OCI-LY1 (cell line): Measurements from ENCODE around the gene SRD5A1.

Source experiments
- EZH2 ChIP-seq: fragments of 200-600 bp; sonication (generic), shearing (Covaris generic); IDR thresholded peaks from 2 replicates; pipeline ENCODE4 v1.8.0; 2017; ENCODE audit warnings: borderline replicate concordance, mixed run types, mild to moderate bottlenecking, antibody characterized with exemption, low read length, moderate library complexity, mixed read lengths
- TF ChIP-seq, protein P1 (sequence below): fragments of 200-600 bp; sonication (generic), shearing (Covaris generic); IDR thresholded peaks from 2 replicates; pipeline ENCODE4 v1.5.1; 2017; ENCODE audit warnings: mild to moderate bottlenecking, antibody characterized with exemption, low read length, moderate library complexity, mixed read lengths

DNA sequence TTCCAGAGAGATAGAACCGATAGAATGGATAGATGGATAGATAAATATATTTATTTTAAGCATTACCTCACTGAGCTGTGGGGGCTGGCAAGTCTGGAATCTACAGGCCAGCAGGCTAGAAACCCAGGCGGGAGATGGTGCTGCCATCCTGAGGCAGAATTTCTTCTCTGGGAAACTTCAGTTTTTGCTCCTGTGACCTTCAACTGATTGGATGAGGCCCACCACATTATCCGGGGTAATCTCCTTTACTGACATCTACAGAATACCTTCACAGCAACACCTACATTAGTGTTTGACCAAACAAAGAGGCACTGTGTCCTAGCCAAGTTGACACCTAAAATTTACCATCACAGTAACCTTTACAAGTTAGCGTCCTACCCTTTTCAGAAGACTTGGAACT, 50.8 kb downstream of the SRD5A1 start:
- TF ChIP-seq, protein P1, sequence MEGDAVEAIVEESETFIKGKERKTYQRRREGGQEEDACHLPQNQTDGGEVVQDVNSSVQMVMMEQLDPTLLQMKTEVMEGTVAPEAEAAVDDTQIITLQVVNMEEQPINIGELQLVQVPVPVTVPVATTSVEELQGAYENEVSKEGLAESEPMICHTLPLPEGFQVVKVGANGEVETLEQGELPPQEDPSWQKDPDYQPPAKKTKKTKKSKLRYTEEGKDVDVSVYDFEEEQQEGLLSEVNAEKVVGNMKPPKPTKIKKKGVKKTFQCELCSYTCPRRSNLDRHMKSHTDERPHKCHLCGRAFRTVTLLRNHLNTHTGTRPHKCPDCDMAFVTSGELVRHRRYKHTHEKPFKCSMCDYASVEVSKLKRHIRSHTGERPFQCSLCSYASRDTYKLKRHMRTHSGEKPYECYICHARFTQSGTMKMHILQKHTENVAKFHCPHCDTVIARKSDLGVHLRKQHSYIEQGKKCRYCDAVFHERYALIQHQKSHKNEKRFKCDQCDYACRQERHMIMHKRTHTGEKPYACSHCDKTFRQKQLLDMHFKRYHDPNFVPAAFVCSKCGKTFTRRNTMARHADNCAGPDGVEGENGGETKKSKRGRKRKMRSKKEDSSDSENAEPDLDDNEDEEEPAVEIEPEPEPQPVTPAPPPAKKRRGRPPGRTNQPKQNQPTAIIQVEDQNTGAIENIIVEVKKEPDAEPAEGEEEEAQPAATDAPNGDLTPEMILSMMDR = no peak
- TF ChIP-seq EZH2 = no peak
